Measurements from ENCODE around the gene TAF9B.
"Not testable (repeated sequence)": the region's sequence is repeated elsewhere in the genome, so short reads cannot be mapped to it uniquely, and the experiment has no call there.

DNA sequence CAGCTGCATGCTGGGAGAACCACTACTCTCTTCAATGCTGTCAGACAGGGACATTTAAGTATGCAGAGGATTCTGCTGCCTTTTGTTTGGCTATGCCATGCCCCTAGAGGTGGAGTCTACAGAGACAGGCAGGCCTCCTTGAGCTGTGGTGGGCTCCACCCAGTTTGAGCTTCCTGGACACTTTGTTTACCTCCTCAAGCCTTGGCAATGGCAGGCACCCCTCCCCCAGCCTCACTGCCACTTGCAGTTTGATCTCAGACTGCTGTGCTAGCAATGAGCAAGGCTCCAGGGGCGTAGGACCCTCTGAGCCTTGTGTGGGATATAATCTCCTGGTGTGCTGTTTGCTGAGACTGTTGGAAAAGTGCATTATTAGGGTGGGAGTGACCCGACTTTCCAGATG lies 17.9 kb upstream of the TAF9B start:
- TF ChIP-seq, protein P1, sequence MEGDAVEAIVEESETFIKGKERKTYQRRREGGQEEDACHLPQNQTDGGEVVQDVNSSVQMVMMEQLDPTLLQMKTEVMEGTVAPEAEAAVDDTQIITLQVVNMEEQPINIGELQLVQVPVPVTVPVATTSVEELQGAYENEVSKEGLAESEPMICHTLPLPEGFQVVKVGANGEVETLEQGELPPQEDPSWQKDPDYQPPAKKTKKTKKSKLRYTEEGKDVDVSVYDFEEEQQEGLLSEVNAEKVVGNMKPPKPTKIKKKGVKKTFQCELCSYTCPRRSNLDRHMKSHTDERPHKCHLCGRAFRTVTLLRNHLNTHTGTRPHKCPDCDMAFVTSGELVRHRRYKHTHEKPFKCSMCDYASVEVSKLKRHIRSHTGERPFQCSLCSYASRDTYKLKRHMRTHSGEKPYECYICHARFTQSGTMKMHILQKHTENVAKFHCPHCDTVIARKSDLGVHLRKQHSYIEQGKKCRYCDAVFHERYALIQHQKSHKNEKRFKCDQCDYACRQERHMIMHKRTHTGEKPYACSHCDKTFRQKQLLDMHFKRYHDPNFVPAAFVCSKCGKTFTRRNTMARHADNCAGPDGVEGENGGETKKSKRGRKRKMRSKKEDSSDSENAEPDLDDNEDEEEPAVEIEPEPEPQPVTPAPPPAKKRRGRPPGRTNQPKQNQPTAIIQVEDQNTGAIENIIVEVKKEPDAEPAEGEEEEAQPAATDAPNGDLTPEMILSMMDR (IDR thresholded peaks at IDR 0.05), result not testable (repeated sequence)
- TF ChIP-seq POLR2A (IDR thresholded peaks at IDR 0.05), result not testable (repeated sequence)

All from adrenal gland (tissue), 5 donors.